ENCODE data around the gene AHCYL2. TPM values are rescaled to one million over a fixed set of nuclear protein-coding genes. Genes with fewer than 3 reads are reported as not detected.
"Not testable (repeated sequence)": the region's sequence is repeated elsewhere in the genome, so short reads cannot be mapped to it uniquely, and the experiment has no call there.

Gene AHCYL2
- total and polyA plus RNA-seq, 9 donors: 8.7 to 25.8 (median 17.2) TPM

DNA sequence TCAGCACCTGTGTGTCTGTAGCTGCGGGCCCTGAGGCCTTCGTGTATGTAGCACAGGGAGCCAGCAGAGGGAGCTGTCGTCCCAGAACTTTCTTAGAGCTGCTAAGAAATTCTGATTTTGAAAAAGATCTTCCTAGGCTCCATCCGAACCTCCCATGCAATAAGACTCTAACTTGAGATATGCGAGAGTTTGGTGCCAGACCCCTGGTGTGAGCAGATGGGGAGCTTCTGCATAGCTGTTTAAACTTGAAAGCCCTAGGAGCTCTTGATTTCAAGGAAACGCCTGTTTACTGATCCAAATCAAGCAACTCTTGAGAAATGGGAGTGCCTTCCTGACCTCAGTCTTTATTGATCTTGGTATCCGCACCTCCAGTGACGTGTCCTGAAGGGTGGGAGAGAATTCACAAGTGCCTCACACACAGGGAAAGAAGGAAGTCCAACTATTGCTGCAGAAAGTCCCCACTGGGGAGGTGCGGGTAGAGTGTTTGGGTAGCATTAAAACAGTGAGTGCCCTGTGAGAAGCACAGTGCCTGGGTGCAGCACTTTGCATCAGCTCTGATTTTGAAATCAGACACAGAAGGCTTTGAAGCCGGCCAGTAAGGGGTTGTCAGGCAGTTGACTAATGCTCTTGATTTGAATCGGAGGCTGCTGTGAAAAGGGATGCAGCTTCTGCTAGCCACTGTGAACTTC is 143.0 kb downstream of the AHCYL2 start:
- peak; percentile 40 to 60 (median 51) for TF ChIP-seq CTCF (IDR thresholded peaks at IDR 0.05)
- TF ChIP-seq EP300 (IDR thresholded peaks at IDR 0.05): no peak
- no peaks in the 10 kb centered on the region for H3K4me1 ChIP-seq (ENCODE audit: insufficient read depth)
- no peaks in the 10 kb centered on the region for H3K9me3 ChIP-seq
- WGBS, 3 donors: 27 to 34% (median 30%) methylated on average over 11 of the region's 11 CpGs
- no peak overlapping the region for H3K27ac ChIP-seq
- intact Hi-C loops (cut with DNase I): loop anchor here in 3 of 4 donors (5.0 to 10.0 kb wide), 4 partner anchors 104 to 637 kb away; no protein-coding TSS in a partner anchor
- no peaks in the 10 kb centered on the region for H3K27me3 ChIP-seq
- DNase-seq: peak; percentile 61 to 81 (median 75)
- peak overlapping the region; percentile 11 for H3K4me3 ChIP-seq
- H3K36me3 ChIP-seq: no peaks in the 10 kb centered on the region

DNA sequence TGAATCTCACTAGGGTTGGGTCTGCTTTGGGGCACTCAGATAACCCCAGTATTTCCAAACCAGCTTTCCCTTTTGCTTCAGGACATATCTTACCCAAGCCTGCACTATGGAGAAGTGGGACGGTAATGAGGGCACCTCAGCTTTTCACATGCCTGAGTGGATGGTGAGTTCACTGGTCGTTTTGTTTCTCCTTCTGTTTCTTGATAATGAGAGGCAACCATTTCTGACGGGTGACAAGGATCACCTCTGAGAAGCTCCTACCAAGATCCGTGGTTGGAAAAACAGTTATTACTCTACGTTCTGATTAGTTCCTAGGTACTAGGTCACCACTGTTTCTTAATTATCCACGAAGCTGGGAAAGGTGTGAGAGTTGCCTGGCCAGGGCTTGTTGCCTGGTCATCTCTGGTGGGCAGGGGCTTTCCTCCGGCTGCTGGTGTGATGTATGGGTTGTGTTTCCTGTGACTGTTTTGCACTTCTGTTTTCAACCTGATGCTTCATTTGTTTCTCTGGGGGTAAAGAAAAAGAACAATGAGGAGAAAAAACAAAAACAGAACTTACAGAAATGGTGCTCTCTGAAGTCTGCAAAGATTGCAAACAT is 143.7 kb downstream of the AHCYL2 start:
- 70 to 79% (median 71%) methylated on average over 7 of the region's 7 CpGs for WGBS, 3 donors
- TF ChIP-seq POLR2A (IDR thresholded peaks at IDR 0.05) (no peak), CTCF (IDR thresholded peaks at IDR 0.05) (no peak), EP300 (IDR thresholded peaks at IDR 0.05) (no peak)
- H3K27ac ChIP-seq: no peak overlapping the region
- H3K27me3 ChIP-seq: no peaks in the 10 kb centered on the region
- H3K9me3 ChIP-seq: no peaks in the 10 kb centered on the region
- intact Hi-C loops (cut with DNase I): loop anchor here in 3 of 4 donors (5.0 to 10.0 kb wide), 4 partner anchors 104 to 636 kb away; no protein-coding TSS in a partner anchor
- no peaks in the 10 kb centered on the region for H3K4me1 ChIP-seq (ENCODE audit: insufficient read depth)
- peak overlapping the region; percentile 11 for H3K4me3 ChIP-seq
- no peaks in the 10 kb centered on the region for H3K36me3 ChIP-seq
- DNase-seq: no peak

DNA sequence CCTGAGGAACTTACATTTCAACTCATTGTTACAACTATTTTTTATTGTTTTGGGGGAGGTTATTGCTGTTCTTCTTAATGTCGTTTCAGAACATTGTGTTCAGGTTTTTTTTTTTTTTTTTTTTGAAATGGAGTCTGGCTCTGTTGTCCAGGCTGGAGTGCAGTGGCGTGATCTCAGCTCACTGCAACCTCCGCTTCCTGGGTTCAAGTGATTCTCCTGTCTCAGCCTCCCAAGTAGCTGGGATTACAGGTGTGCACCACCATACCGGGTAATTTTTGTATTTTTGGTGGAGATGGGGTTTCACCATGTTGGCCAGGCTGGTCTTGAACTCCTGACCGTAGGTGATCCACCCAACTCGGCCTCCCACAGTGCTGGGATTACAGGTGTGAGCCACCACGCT is 144.6 kb downstream of the AHCYL2 start:
- not testable (repeated sequence) for H3K9me3 ChIP-seq
- intact Hi-C loops (cut with DNase I): loop anchor here in 3 of 4 donors (5.0 to 10.0 kb wide), 4 partner anchors 103 to 635 kb away; no protein-coding TSS in a partner anchor
- WGBS, 3 donors: 93 to 94% (median 93%) methylated on average over 7 of the region's 7 CpGs

DNA sequence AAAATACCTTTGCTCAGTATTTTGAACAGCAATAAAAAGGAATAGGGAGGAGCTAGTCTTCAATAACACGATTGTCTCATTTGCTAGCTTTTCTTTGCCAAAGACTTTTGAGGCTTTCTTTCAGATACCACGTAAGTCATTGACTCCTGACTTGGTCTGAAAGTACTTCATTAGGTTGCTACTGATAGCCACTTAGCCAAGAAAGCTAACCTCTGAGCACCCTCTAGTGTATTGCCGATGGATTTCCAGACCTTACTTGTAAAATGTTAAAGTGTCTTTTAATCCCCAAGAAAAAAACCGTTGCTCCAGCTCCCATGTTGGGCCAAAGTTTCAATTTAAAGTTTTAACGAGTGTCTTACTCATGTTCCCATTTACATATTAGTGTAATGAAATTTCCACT is 146.0 kb downstream of the AHCYL2 start:
- Histone ChIP-seq H3K27me3 (no peaks in the 10 kb centered on the region), H3K4me1 (ENCODE audit: insufficient read depth) (no peaks in the 10 kb centered on the region), H3K27ac (no peak overlapping the region), H3K36me3 (no peaks in the 10 kb centered on the region), H3K9me3 (no peaks in the 10 kb centered on the region), H3K4me3 (no peak overlapping the region)
- no peak for TF ChIP-seq EP300 (IDR thresholded peaks at IDR 0.05)
- no peak for TF ChIP-seq CTCF (IDR thresholded peaks at IDR 0.05)
- TF ChIP-seq POLR2A (IDR thresholded peaks at IDR 0.05): no peak
- WGBS, 3 donors: 49 to 63% (median 53%) methylated on average over 5 of the region's 5 CpGs
- intact Hi-C loops (cut with DNase I): loop anchor here in 2 of 4 donors (10.0 kb wide), 2 partner anchors 84 to 454 kb away; no protein-coding TSS in a partner anchor
- DNase-seq: no peak

More for the DNA sequence above, 144.6 kb downstream of the AHCYL2 start:
- not testable (repeated sequence) for H3K27ac ChIP-seq; H3K36me3 ChIP-seq; H3K4me1 ChIP-seq (ENCODE audit: insufficient read depth); H3K4me3 ChIP-seq; DNase-seq; H3K27me3 ChIP-seq

- intact Hi-C loops (cut with DNase I): loop anchor here in 2 of 4 donors (10.0 kb wide), 2 partner anchors 83 to 453 kb away; no protein-coding TSS in a partner anchor
- Histone ChIP-seq H3K36me3 (no peaks in the 10 kb centered on the region), H3K4me1 (ENCODE audit: insufficient read depth) (no peaks in the 10 kb centered on the region), H3K27ac (no peak overlapping the region), H3K9me3 (no peaks in the 10 kb centered on the region), H3K4me3 (no peak overlapping the region), H3K27me3 (no peaks in the 10 kb centered on the region)
- DNase-seq: no peak
- WGBS, 3 donors: 85 to 89% (median 87%) methylated on average over 3 of the region's 3 CpGs
- TF ChIP-seq CTCF (IDR thresholded peaks at IDR 0.05) (no peak), POLR2A (IDR thresholded peaks at IDR 0.05) (no peak), EP300 (IDR thresholded peaks at IDR 0.05) (no peak)
These were observed 146.7 kb downstream of the AHCYL2 start for GRCh38 chr7:129371487-129371886.

Data from ovary (tissue), 9 donors.